Measurements from ENCODE around the gene SEC61A1.

The SEC61A1 gene

GRCh38 chr3:128051837-128052594 is at the start of gene SEC61A1:
Gene SEC61A1 (plus strand): TSS chr3:128052437. CDS start chr3:128052553, 116 bp downstream.
- peak; percentile 81 to 95 (median 92) for DNase-seq

GRCh38 chr3:128004661-128005060 is 47.6 kb upstream of the SEC61A1 start:
- DNase-seq, result no peak

DNA sequence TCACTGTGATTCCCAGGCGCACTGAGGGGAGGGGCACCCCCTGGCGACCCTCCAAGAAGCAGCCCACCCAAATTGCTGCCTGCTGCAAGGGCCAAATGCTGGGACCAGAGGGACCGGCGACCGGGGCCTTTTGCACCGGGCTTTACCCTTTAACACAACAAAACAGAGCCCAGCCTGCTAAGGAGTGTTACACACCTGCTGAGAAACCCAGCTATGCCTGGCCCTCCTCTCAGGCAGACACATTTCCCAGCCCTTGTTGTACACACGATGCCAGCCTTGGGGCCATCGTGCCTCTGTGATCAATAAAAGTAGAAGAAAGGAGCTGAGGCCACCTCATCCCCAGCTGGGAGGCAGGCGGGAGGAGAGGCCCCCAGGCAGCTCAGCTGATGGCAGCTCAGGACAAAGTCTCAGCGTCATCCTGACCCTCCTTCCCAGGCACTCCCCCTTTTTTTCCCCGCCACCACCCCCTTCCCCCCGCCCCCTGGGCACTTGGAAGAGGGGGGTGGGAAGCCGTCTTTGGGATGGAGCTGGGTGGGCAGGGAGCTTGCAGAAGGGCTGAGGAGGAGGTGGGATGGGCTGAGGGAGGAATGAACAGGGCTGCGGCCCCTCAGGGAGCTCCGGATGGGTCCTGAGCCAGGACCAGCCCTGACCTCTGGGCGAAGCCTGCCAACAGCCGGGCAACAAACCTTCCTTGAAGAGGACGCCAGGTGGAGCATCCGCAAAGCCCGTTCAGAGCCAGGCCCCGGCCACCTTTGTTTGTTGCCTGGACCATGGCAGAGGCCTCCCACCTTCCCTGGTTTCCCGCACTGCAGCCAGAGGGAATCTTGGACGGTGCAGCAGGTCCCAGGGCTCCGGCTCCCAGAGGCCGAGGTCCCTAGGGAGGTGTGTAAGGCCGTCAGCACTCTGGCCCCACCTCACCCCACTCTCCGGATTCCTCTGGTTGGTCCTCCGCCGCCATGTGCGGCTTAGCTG is 45.9 kb upstream of the SEC61A1 start:
- DNase-seq, result no peak

DNA sequence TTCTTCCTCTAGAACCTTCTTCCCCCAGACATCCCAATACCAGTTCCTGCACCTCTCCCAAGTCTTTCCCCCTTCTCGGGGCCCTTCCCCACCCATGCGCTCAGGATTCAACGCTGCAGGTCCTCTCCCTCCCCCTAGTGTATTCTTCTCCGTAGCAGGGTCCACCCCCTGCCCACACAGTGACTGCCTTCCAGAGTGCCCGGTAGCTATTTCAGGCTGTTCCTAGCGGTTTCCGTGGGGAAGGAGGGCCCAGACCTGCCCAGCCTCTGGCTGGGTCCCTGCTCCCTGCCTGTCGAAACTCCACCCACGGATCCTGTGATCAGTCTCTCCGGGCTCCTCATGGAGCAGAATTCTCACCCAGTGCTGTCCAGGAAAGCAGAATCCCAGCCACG is 45.2 kb upstream of the SEC61A1 start:
- DNase-seq, result no peak

GRCh38 chr3:128009952-128010846 is 42.0 kb upstream of the SEC61A1 start:
- no peak for DNase-seq

DNA sequence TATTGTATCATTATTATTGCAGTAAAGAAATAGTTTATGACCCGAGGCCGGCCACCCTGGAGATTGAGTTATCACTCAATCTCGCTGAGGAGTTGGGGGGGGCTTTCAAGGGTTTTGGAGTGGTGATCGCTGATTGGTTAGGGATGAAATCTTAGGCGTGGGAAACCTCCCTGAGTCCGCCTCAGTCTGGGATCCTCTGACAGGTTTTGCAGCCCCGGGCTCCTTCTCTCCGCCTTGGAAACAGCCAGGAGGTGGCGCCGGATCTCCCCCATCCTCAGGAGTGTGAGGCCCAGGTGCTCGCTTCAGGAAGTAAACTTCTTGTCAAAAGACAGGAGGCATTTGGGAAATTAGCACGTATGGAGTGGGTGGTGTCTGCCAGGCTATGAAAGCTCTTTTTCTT is 41.1 kb upstream of the SEC61A1 start:
- no peak for DNase-seq

- DNase-seq, result no peak
Observed at GRCh38 chr3:128012050-128012449, 40.2 kb upstream of the SEC61A1 start.

DNA sequence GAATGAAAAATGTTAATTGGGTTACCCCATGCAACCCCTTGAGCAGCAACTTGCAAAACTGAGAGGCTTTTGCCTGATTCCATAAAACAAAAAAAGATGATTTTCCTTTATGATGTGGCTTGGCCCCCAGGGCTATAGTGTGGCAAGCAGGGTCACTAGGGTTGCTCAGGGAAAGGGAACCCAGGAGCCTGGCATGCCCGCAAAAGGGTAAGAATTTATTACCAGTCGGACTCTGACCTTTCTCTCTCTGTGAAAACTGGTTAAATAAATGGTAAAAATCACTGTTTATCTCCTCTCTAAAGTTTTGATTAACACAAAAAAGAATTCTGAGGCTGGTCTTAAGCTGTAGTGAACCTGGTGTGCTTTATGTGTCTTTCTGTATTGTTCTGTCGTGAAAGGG is 37.7 kb upstream of the SEC61A1 start:
- no peak for DNase-seq

DNA sequence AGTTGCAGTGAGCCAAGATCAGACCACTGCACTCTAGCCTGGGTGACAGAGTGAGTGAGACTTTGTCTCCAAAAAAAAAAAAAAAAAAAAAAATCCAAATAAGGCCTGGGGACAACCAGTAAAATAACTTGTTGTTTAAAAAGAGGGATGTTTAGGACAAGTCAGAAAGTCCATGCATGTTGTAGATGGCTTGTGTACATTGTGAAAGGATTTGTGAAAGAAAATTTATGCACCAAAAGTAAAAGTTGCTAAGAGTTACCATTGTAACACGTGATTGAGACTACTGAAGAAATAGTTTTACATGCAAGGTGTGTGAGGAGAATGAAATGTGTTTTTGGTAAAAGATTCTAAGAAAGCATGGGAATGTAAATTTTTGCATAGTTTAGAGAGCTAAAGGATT is 35.7 kb upstream of the SEC61A1 start:
- no peak for DNase-seq

DNA sequence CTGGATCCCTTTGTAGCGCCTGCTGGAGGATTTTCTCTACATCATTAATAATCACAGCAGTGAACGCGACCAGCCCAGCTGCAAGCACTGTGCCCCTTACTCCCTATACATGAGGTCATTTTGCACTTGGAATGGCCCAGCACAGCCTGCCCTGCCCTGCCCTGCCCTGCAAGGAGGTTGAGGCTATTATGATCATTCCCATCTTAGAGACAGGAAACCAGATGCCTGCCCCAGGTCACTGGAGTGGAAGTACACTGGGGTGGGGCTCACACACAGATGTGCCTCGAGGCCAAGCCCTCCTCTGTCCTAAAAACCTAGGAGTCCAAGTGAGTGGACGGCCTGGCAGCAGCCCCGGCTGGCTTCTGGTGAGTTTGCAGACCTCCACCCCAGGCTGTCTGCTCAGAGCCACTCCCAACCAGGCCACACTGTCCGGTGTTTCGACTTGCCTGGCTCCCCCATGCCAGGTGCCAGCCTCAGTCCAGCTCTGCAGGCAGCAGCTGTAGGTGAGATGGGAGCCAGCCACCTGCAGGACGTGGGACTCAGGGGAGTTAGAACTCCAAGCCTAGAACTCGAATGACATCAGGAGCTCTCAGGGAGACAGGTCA is 30.4 kb upstream of the SEC61A1 start:
- DNase-seq, result no peak

GRCh38 chr3:128033102-128033501 is 19.1 kb upstream of the SEC61A1 start:
- no peak for DNase-seq

DNA sequence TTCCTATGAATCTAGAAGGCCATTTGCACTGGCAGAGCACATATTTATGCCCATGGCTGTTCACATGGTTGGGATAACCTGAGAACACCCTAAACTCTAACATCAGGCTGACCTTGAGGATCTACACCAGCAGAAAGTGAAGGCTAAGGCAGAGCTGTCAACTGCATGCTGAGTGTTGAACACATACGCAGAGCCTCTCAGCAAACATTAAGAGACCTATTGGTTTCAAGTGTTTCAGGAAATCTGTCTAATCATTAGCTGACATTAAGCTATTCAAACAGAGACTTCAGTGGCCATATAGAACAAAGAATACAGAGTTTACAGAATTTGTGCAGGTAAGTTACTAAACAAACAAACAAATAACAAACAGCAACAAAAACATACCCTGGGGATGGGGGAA is 16.1 kb upstream of the SEC61A1 start:
- no peak for DNase-seq

DNA sequence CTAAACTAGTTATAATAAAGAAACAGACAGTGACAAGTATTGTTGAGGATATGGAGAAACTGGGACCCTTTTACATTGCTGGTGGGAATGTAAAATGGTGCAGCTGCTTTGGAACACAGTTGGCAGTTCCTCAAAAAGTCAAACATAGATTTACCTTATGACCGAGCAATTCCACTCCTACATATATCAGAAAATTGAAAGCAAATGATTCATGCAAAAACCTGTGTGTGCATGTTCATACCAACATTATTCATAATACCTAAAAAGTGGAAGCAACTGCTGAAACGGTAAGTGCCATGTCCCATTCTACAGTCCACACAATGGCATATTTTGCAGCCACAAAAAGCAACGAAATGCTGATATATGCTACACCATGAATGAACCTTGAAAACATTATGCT is 12.2 kb upstream of the SEC61A1 start:
- DNase-seq, result no peak

DNA sequence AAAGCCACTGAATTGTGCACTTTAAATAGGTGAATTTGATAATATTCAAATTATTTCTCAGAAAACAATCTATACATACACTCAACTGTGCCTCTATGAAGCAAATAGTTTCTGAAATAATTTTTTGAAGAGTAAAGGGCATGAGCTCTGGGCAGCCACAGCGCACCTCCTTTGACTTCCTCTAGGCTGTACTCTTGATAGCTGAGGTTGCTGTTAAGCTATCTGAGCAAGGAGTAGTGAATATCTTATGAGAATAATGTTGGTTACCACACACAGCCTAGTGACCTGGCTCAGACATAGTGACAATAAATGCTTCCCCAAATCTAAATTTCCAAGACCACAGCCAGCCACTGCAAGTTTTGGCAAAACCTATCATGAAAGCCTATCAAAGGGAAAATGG is 11.6 kb upstream of the SEC61A1 start:
- no peak for DNase-seq

DNA sequence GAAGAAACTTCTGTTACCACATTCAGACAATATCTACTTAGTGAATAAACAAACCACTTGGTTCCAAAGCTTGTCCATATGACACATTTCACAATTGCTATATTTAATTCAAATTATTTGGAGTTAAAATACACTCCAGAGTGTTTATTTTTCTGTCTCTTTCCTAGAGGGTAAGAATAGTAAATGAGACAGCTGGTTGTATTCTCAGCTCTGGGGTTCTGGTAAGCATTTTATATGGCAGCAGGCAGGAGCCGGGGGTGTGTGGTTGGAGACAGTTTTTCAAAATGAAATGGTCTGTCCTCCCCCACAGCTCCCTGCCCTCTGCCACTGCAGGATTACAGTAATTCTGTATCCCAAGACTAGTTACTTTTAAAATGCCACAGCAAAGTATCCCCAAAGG is 10.9 kb upstream of the SEC61A1 start:
- no peak for DNase-seq

DNA sequence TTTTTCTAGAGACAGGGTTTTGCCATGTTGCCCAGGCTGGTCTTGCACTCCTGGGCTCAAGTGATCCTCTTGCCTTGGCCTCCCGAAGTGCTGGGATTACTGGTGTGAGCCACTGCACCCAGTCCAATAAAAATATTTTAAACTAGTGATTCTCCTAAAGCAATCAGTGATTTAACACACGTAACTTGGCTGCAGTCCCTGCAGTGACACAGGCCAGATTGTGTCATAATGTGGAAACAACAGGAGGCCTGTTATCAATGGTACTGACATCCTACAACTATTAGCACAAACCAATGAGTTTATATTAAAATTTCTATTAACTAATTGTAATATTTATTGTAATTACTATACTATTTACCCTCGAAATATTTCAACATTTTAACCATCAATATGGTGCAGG is 1.6 kb upstream of the SEC61A1 start:
- no peak for DNase-seq

GRCh38 chr3:128051459-128051836 is 789 bp upstream of the SEC61A1 start:
- no peak for DNase-seq

DNA sequence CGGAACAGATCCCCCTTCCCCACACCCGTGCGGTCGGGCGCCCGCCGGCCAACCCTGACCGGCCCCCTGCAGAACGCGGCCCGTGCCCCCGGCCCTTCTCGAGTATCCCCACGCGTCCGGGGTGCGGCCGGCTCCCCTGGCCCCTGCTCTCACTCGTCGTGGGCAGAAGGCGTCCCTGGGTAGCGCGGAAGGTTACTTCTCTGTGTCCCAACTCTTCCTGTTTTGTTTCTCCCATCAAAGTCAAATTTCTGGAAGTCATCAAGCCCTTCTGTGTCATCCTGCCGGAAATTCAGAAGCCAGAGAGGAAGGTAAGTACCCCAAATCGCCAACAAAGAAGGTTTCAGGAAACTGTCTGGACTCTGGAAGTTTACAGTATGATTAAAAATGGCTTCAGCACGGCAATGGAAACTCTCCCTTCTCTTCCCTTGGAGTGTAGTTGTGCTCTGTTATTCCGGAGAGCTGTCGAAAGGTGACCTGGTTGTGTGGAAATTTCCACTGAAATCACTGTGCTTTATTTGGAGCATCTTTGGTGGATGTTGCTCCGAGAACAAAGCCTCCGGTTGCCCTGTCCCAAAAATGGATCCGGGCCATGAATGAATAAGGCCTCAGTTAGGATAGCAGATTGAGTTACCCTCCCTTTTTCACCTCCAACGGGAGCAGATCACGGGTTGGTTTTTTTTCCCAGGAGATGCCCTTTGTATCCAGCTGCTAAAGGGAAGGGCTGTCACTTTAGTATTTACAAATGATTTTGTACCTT is 536 bp downstream of the SEC61A1 start:
- DNase-seq, result no peak

GRCh38 chr3:128053614-128054013 is 1.4 kb downstream of the SEC61A1 start:
- no peak for DNase-seq

DNA sequence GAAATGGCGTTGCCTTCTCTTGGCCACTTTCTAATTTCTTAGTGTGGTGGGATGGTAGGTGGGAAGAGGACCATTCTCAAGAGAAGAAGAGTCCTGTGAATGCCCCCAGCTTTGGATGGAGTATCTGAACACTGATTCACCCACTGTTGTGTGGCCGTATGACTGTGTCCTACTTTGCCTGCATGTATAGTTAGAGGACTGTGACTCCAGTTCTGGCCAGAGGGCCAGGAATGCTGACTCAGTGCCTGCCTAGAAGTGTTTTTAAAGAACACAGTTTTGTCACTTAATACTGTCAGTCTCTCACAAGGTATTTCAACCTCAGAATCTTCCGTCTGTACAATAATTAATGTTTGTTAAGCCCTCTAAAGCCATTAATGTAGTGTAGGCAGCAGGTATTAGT is 2.1 kb downstream of the SEC61A1 start:
- DNase-seq, result no peak

DNA sequence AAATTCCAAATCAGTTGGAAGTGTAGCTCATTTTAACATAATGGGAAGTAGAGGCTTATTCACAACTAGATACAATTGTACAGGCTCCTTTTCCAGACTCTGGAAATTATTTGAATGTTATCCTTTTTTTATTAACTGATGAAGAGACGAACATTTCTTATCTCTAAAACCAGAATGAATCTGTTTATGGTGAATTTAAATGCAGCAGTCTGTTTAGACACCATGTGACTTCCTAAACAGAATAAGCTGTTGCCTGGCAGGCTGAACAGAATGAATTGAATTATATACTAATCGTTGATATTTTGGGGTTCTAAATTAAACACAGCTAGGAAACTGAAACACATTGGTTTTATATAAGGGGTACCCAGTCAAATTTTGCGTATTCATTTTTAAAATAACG is 4.0 kb downstream of the SEC61A1 start:
- no peak for DNase-seq

All from activated CD4-positive, CD25-positive, alpha-beta regulatory T cell (primary cell).